Keratinocyte (primary cell): ENCODE results near the gene RHBDL2. TPM values are rescaled to one million over a fixed set of nuclear protein-coding genes. Genes with fewer than 3 reads are reported as not detected.
"Not testable (repeated sequence)": the region's sequence is repeated elsewhere in the genome, so short reads cannot be mapped to it uniquely, and the experiment has no call there.

Experiments used
- DNase-seq: peaks from one replicate; pipeline ENCODE4 v3.0.0-alpha.2; 2011; ENCODE audit warnings: low read depth, missing footprints, low spot score
- FAIRE-seq: peaks from 2 replicates; lab custom pipeline; 2011; peaks lifted over from hg19 to GRCh38; lab: Jason Lieb, UNC
- H2AFZ ChIP-seq: 2 replicates; pipeline ENCODE4 v1.6.0; 2012; ENCODE audit warnings: low read length, control low read depth, inconsistent platforms; ENCODE audit not compliant: control insufficient read depth
- H3K27ac ChIP-seq: 2 replicates; pipeline ENCODE4 v1.5.1; 2011; ENCODE audit warnings: low read length; ENCODE audit not compliant: control insufficient read depth, insufficient read depth
- H3K27me3 ChIP-seq: 3 replicates; pipeline ENCODE4 v1.6.0; 2011; ENCODE audit warnings: low read length; ENCODE audit not compliant: control insufficient read depth, insufficient read depth; ENCODE audit errors: extremely low read depth
- H3K36me3 ChIP-seq, 2 experiments: 2 replicates in 1 of 2; 3 replicates in 1 of 2; pipeline ENCODE4 v1.5.1; 2011; ENCODE audit warnings: low read length in 2 of 2, mild to moderate bottlenecking in 1 of 2; ENCODE audit not compliant: control insufficient read depth in 2 of 2, insufficient read depth in 2 of 2; ENCODE audit errors: extremely low read depth in 1 of 2
- H3K4me1 ChIP-seq: 3 replicates; pipeline ENCODE4 v1.5.1; 2011; ENCODE audit warnings: low read length; ENCODE audit not compliant: control insufficient read depth, insufficient read depth; ENCODE audit errors: extremely low read depth
- H3K4me2 ChIP-seq: 3 replicates; pipeline ENCODE4 v1.6.0; 2011; ENCODE audit warnings: low read depth, low read length; ENCODE audit not compliant: control insufficient read depth, insufficient read depth; ENCODE audit errors: extremely low read depth
- H3K4me3 ChIP-seq, 3 experiments: fragments of 200-600 bp in 1 of 3; sonication (generic) in 1 of 3; 2 replicates in 2 of 3; 3 replicates in 1 of 3; pipeline ENCODE4 v1.5.1; 2011 to 2016; ENCODE audit warnings: low read length in 3 of 3, mild to moderate bottlenecking in 3 of 3, control low read depth in 2 of 3, inconsistent platforms in 1 of 3, low read depth in 1 of 3, mixed read lengths in 1 of 3, mixed run types in 1 of 3, moderate library complexity in 1 of 3; ENCODE audit not compliant: control insufficient read depth in 2 of 3, insufficient read depth in 2 of 3; ENCODE audit errors: extremely low read depth in 1 of 3
- H3K79me2 ChIP-seq: 2 replicates; pipeline ENCODE4 v1.6.0; 2012; ENCODE audit warnings: low read length; ENCODE audit not compliant: control insufficient read depth, insufficient read depth
- H3K9ac ChIP-seq: 3 replicates; pipeline ENCODE4 v1.6.0; 2011; ENCODE audit warnings: low read length; ENCODE audit not compliant: control insufficient read depth, insufficient read depth; ENCODE audit errors: extremely low read depth
- H3K9me1 ChIP-seq: 3 replicates; pipeline ENCODE4 v1.6.0; 2011; ENCODE audit warnings: low read length; ENCODE audit not compliant: control insufficient read depth, insufficient read depth; ENCODE audit errors: extremely low read depth
- H3K9me3 ChIP-seq: 2 replicates; pipeline ENCODE4 v1.5.1; 2012; ENCODE audit warnings: low read depth, low read length; ENCODE audit not compliant: control insufficient read depth
- H4K20me1 ChIP-seq: 3 replicates; pipeline ENCODE4 v1.6.0; 2011; ENCODE audit warnings: low read length; ENCODE audit not compliant: control insufficient read depth, insufficient read depth; ENCODE audit errors: extremely low read depth
- CTCF ChIP-seq, 3 experiments: IDR thresholded peaks in 1 of 3; conservative IDR thresholded peaks in 1 of 3; optimal IDR thresholded peaks in 1 of 3; 2 replicates in 2 of 3; 3 replicates in 1 of 3; pipeline versions ENCODE3 to v1.5.1; 2011; ENCODE audit warnings: low read length in 3 of 3, mild to moderate bottlenecking in 3 of 3, moderate library complexity in 2 of 3, control low read depth in 1 of 3, inconsistent platforms in 1 of 3; ENCODE audit not compliant: insufficient read depth in 2 of 3; ENCODE audit errors: extremely low read depth in 1 of 3
- EZH2 ChIP-seq: IDR thresholded peaks from one replicate; pipeline ENCODE4 v1.6.1; 2012; ENCODE audit warnings: inconsistent platforms, mild to moderate bottlenecking, low read length, moderate library complexity
- dilution Hi-C: fragments of 300-500 bp; cut with MboI; formaldehyde crosslinking; loops from one replicate; pipeline ENCODE4 v1.7.0; 2020; ENCODE audit warnings: low sequenced_read_pairs; ENCODE audit not compliant: extremely low pct_ligation_motif_present
- polyA plus RNA-seq, 5 experiments: library from polyadenylated mRNA; depleted of rRNA in 3 of 5; stranded (reverse) in 3 of 5; stranded (forward) in 1 of 5; unstranded in 1 of 5; fragments of >200 nt; gene quantifications; 1 replicate in 1 of 5; 2 replicates in 3 of 5; 3 replicates in 1 of 5; pipeline versions ENCODE4 v1.2.1 to v1.2.3, GENCODE V29; 2011 to 2012; ENCODE audit warnings: missing spikeins in 2 of 5, low read depth in 1 of 5, low replicate concordance in 1 of 5

RHBDL2 gene
- polyA plus RNA-seq, 1 donor (not counting 4 experiments of a cell fraction or from before 2014, with no cell fraction given): 7.9 TPM

- FAIRE-seq: no peak
Observed at GRCh38 chr1:38915352-38915948, 26.2 kb downstream of the RHBDL2 start.

GRCh38 chr1:38914908-38915307 is 26.7 kb downstream of the RHBDL2 start:
- H2AFZ ChIP-seq, H3K4me2 ChIP-seq, H3K27me3 ChIP-seq, H3K36me3 ChIP-seq, H3K9me1 ChIP-seq, DNase-seq, FAIRE-seq, H3K9ac ChIP-seq, H4K20me1 ChIP-seq, H3K4me3 ChIP-seq, H3K79me2 ChIP-seq, H3K4me1 ChIP-seq, H3K9me3 ChIP-seq, dilution Hi-C loops, H3K27ac ChIP-seq: not testable (repeated sequence)

More at GRCh38 chr1:38915352-38915948, 26.2 kb downstream of the RHBDL2 start:
- dilution Hi-C loops: no loop called here
- Histone ChIP-seq H3K79me2 (no peaks in the 10 kb centered on the region), H3K4me1 (no peaks in the 10 kb centered on the region), H3K27me3 (no peaks in the 10 kb centered on the region), H3K9me3 (no peaks in the 10 kb centered on the region), H3K4me2 (no peak overlapping the region), H3K4me3 (no peak overlapping the region), H3K9ac (no peak overlapping the region), H3K27ac (no peak overlapping the region), H3K36me3 (peaks cover 0 to 5% of the 10 kb centered on the region in 2 experiments), H4K20me1 (no peaks in the 10 kb centered on the region), H3K9me1 (no peaks in the 10 kb centered on the region), H2AFZ (no peak overlapping the region)
- TF ChIP-seq EZH2 (no peak), CTCF (optimal IDR thresholded peaks at IDR 0.05 in 1 of 3, IDR thresholded peaks at IDR 0.05 in 1 of 3, conservative IDR thresholded peaks at IDR 0.05 in 1 of 3; ENCODE audit: extremely low read depth in 1 of 3, insufficient read depth in 2 of 3, low read length in 3 of 3) (no peak)
- no peak for DNase-seq

GRCh38 chr1:38908821-38909220 is 32.8 kb downstream of the RHBDL2 start:
- no peaks in the 10 kb centered on the region for H4K20me1 ChIP-seq

More at GRCh38 chr1:38908821-38909220, 32.8 kb downstream of the RHBDL2 start:
- no peaks in the 10 kb centered on the region for H3K4me1 ChIP-seq
- H3K79me2 ChIP-seq: no peaks in the 10 kb centered on the region
- TF ChIP-seq CTCF (optimal IDR thresholded peaks at IDR 0.05 in 1 of 3, IDR thresholded peaks at IDR 0.05 in 1 of 3, conservative IDR thresholded peaks at IDR 0.05 in 1 of 3; ENCODE audit: extremely low read depth in 1 of 3, insufficient read depth in 2 of 3, low read length in 3 of 3): no peak
- TF ChIP-seq EZH2: no peak
- DNase-seq (no peak), FAIRE-seq (no peak)
- no peaks in the 10 kb centered on the region for H3K9me1 ChIP-seq
- peaks cover 0 to 3% of the 10 kb centered on the region in 2 experiments for H3K36me3 ChIP-seq
- no peak overlapping the region for H2AFZ ChIP-seq
- H3K4me3 ChIP-seq: no peak overlapping the region
- H3K4me2 ChIP-seq: no peak overlapping the region
- no peak overlapping the region for H3K27ac ChIP-seq
- dilution Hi-C loops: no loop called here
- no peaks in the 10 kb centered on the region for H3K9me3 ChIP-seq
- H3K9ac ChIP-seq: no peak overlapping the region
- H3K27me3 ChIP-seq: no peaks in the 10 kb centered on the region
